H9 (cell line): ENCODE data around the gene BDNF. TPM values are rescaled to one million over a fixed set of nuclear protein-coding genes. Genes with fewer than 3 reads are reported as not detected.

Experiments
- DNase-seq: peaks from one replicate; pipeline ENCODE4 v3.0.0-alpha.2; 2017
- H2AFZ ChIP-seq: one replicate; pipeline ENCODE4 v1.6.1; 2013; ENCODE audit warnings: mild to moderate bottlenecking, low read length, control low read depth, moderate library complexity
- H2AK5ac ChIP-seq: 2 replicates; pipeline ENCODE4 v1.6.1; 2013; ENCODE audit warnings: low read length, control low read depth, mixed read lengths; ENCODE audit not compliant: insufficient read length
- H2BK120ac ChIP-seq: one replicate; pipeline ENCODE4 v1.6.1; 2013; ENCODE audit warnings: low read depth, mild to moderate bottlenecking, low read length, control low read depth, inconsistent platforms; ENCODE audit not compliant: poor library complexity, severe bottlenecking
- H2BK12ac ChIP-seq: 2 replicates; pipeline ENCODE4 v1.6.1; 2013; ENCODE audit warnings: low read length, control low read depth, mixed read lengths, low read depth; ENCODE audit not compliant: insufficient read length
- H2BK15ac ChIP-seq: 2 replicates; pipeline ENCODE4 v1.6.1; 2013; ENCODE audit warnings: low read depth, low read length, control low read depth
- H2BK20ac ChIP-seq: one replicate; pipeline ENCODE4 v1.6.1; 2013; ENCODE audit warnings: low read depth, mild to moderate bottlenecking, low read length, control low read depth, inconsistent platforms; ENCODE audit not compliant: poor library complexity, severe bottlenecking
- H2BK5ac ChIP-seq: 2 replicates; pipeline ENCODE4 v1.6.1; 2013; ENCODE audit warnings: low read length, control low read depth, mixed read lengths; ENCODE audit not compliant: insufficient read length
- H3K14ac ChIP-seq: 2 replicates; pipeline ENCODE4 v1.6.1; 2013; ENCODE audit warnings: low read length, control low read depth; ENCODE audit not compliant: insufficient read depth
- H3K18ac ChIP-seq: 2 replicates; pipeline ENCODE4 v1.6.1; 2013; ENCODE audit warnings: low read depth, mild to moderate bottlenecking, mixed read lengths, low read length, control low read depth; ENCODE audit not compliant: insufficient read length
- H3K23ac ChIP-seq: 2 replicates; pipeline ENCODE4 v1.6.1; 2013; ENCODE audit warnings: low read length, control low read depth, mixed read lengths, low read depth; ENCODE audit not compliant: insufficient read length
- H3K23me2 ChIP-seq: 2 replicates; pipeline ENCODE4 v1.6.1; 2013; ENCODE audit warnings: low read depth, mild to moderate bottlenecking, mixed read lengths, low read length, control low read depth; ENCODE audit not compliant: insufficient read length, poor library complexity, severe bottlenecking
- H3K27ac ChIP-seq: 2 replicates; pipeline ENCODE4 v1.5.1; 2013; ENCODE audit warnings: low read length, control low read depth, mixed read lengths, low read depth; ENCODE audit not compliant: insufficient read length
- H3K27me3 ChIP-seq: 2 replicates; pipeline ENCODE4 v1.6.1; 2013; ENCODE audit warnings: low read length, control low read depth, inconsistent platforms; ENCODE audit not compliant: insufficient read depth
- H3K4ac ChIP-seq: 2 replicates; pipeline ENCODE4 v1.6.1; 2013; ENCODE audit warnings: low read depth, mild to moderate bottlenecking, control low read depth, inconsistent platforms, low read length, moderate library complexity
- H3K4me1 ChIP-seq: 2 replicates; pipeline ENCODE4 v1.6.1; 2013; ENCODE audit warnings: low read length, control low read depth, inconsistent platforms; ENCODE audit not compliant: insufficient read depth
- H3K4me2 ChIP-seq: 2 replicates; pipeline ENCODE4 v1.6.1; 2013; ENCODE audit warnings: low read length, control low read depth, mixed read lengths; ENCODE audit not compliant: insufficient read length, insufficient read depth
- H3K56ac ChIP-seq: 2 replicates; pipeline ENCODE4 v1.6.1; 2013; ENCODE audit warnings: low read depth, mild to moderate bottlenecking, mixed read lengths, low read length, control low read depth; ENCODE audit not compliant: insufficient read length
- H3K79me1 ChIP-seq: 2 replicates; pipeline ENCODE4 v1.6.1; 2013; ENCODE audit warnings: low read depth, mild to moderate bottlenecking, moderate library complexity, low read length, control low read depth, inconsistent platforms; ENCODE audit not compliant: insufficient read depth, poor library complexity, severe bottlenecking
- H3K79me2 ChIP-seq: 2 replicates; pipeline ENCODE4 v1.6.1; 2013; ENCODE audit warnings: low read length, control low read depth, inconsistent platforms; ENCODE audit not compliant: insufficient read depth
- H3K9ac ChIP-seq: 2 replicates; pipeline ENCODE4 v1.6.1; 2013; ENCODE audit warnings: low read length, control low read depth, mixed read lengths; ENCODE audit not compliant: insufficient read length; ENCODE audit errors: extremely low read depth
- H3K9me3 ChIP-seq: one replicate; pipeline ENCODE4 v1.6.1; 2013; ENCODE audit warnings: low read depth, low read length, inconsistent platforms; ENCODE audit not compliant: control insufficient read depth
- H3T11ph ChIP-seq: one replicate; pipeline ENCODE4 v1.6.1; 2013; ENCODE audit warnings: mild to moderate bottlenecking, low read length, control low read depth, inconsistent platforms
- H4K20me1 ChIP-seq: one replicate; pipeline ENCODE4 v1.6.1; 2013; ENCODE audit not compliant: control insufficient read depth, insufficient read length, insufficient read depth
- H4K5ac ChIP-seq: 2 replicates; pipeline ENCODE4 v1.6.1; 2013; ENCODE audit warnings: low read depth, mild to moderate bottlenecking, mixed read lengths, low read length, control low read depth; ENCODE audit not compliant: insufficient read length
- H4K8ac ChIP-seq: replicated peaks from 2 replicates; pipeline ENCODE4 v1.6.1; 2013; ENCODE audit warnings: low read length, control low read depth, mixed read lengths, low read depth; ENCODE audit not compliant: insufficient read length
- H4K91ac ChIP-seq: 2 replicates; pipeline ENCODE4 v1.6.1; 2013; ENCODE audit warnings: low read depth, mild to moderate bottlenecking, moderate library complexity, mixed read lengths, low read length, control low read depth; ENCODE audit not compliant: insufficient read length
- H3K27ac Mint-ChIP-seq, 3 experiments: 2 replicates in 2 of 3; 3 replicates in 1 of 3; pipeline ENCODE4 v1.8.0; 2020 to 2021; ENCODE audit warnings: mixed read lengths in 3 of 3, mild to moderate bottlenecking in 1 of 3, moderate library complexity in 1 of 3
- H3K27me3 Mint-ChIP-seq: 2 replicates; pipeline ENCODE4 v1.8.0; 2021; ENCODE audit warnings: low read depth, mild to moderate bottlenecking, moderate library complexity, mixed read lengths
- H3K36me3 Mint-ChIP-seq, 3 experiments: 2 replicates in 2 of 3; 3 replicates in 1 of 3; pipeline ENCODE4 v1.8.0; 2020 to 2021; ENCODE audit warnings: low read depth in 3 of 3, mixed read lengths in 3 of 3; ENCODE audit not compliant: insufficient read depth in 1 of 3
- H3K4me1 Mint-ChIP-seq, 2 experiments: 2 replicates each; pipeline ENCODE4 v1.8.0; 2020; ENCODE audit warnings: mixed read lengths in 2 of 2
- H3K4me3 Mint-ChIP-seq, 2 experiments: 2 replicates in 1 of 2; 3 replicates in 1 of 2; pipeline ENCODE4 v1.8.0; 2020 to 2021; ENCODE audit warnings: mild to moderate bottlenecking in 2 of 2, mixed read lengths in 2 of 2, moderate library complexity in 1 of 2
- H3K9me3 Mint-ChIP-seq, 2 experiments: 2 replicates in 1 of 2; 3 replicates in 1 of 2; pipeline ENCODE4 v1.8.0; 2020; ENCODE audit warnings: mild to moderate bottlenecking in 2 of 2, mixed read lengths in 2 of 2, moderate library complexity in 1 of 2
- CTCF ChIP-seq: fragments of 200-600 bp; sonication (generic); conservative IDR thresholded peaks from 3 replicates; pipeline ENCODE4 v1.8.0; 2021; ENCODE audit warnings: antibody characterized with exemption, mild to moderate bottlenecking
- WGBS: extraction: QIAGEN DNeasy Blood & Tissue Kit; methylation state at CpG from one replicate; pipeline ENCODE4 v1.1.7; 2013; ENCODE audit warnings: missing lambda C conversion rate, low lambda C conversion rate, mixed read lengths; ENCODE audit not compliant: insufficient read length; ENCODE audit errors: extremely low coverage; 5-methylcytosine and 5-hydroxymethylcytosine counted together
- total RNA-seq: library from RNA; stranded (reverse); gene quantifications from 2 replicates; pipeline ENCODE4 v1.2.1, GENCODE V29; 2021

Gene BDNF
- total RNA-seq, 1 experiment from 2014 or later = 2.7 TPM

- Histone ChIP-seq H2BK12ac (no peak overlapping the region), H2AFZ (no peak overlapping the region), H4K91ac (no peak overlapping the region), H3K18ac (no peak overlapping the region), H4K5ac (no peak overlapping the region), H4K8ac (no peak overlapping the region), H2BK120ac (no peak overlapping the region), H3K27ac (no peak overlapping the region), H3K23me2 (no peaks in the 10 kb centered on the region), H2AK5ac (no peak overlapping the region), H3K4me2 (no peak overlapping the region), H4K20me1 (peaks cover 2% of the 10 kb centered on the region), H2BK20ac (no peak overlapping the region), H3K4ac (no peak overlapping the region), H3K23ac (no peak overlapping the region), H2BK5ac (no peak overlapping the region), H3K9ac (no peak overlapping the region), H3K27me3 (no peaks in the 10 kb centered on the region), H3K4me1 (no peaks in the 10 kb centered on the region), H3T11ph (no peak overlapping the region), H3K14ac (no peak overlapping the region), H3K79me2 (no peaks in the 10 kb centered on the region), H3K9me3 (no peaks in the 10 kb centered on the region), H3K56ac (no peak overlapping the region), H2BK15ac (no peak overlapping the region), H3K79me1 (no peaks in the 10 kb centered on the region)
- H3K4me3 Mint-ChIP-seq = no peak overlapping the region
- H3K27ac Mint-ChIP-seq = peak overlapping the region in 1 of 3 experiments; percentile 52; a peak in 1 of 7 replicates
- peaks cover 4 to 25% of the 10 kb centered on the region in 2 experiments for H3K4me1 Mint-ChIP-seq
- H3K36me3 Mint-ChIP-seq = peaks cover 51 to 75% (median 60%) of the 10 kb centered on the region in 3 experiments
- WGBS = no CpG with 5 or more reads among the region's 2 CpGs
- H3K27me3 Mint-ChIP-seq = no peaks in the 10 kb centered on the region
- no peak for TF ChIP-seq CTCF
- H3K9me3 Mint-ChIP-seq = no peaks in the 10 kb centered on the region
- no peak for DNase-seq
Measured at GRCh38 chr11:27618281-27618915, 81.9 kb downstream of the BDNF start.
